ENCODE results near the gene CCT2. TPM values are rescaled to one million over a fixed set of nuclear protein-coding genes. Genes with fewer than 3 reads are reported as not detected.

Gene CCT2
- total and polyA plus RNA-seq, 2 of the 8 experiments (the other 6 are each of a cell fraction or from before 2014, with no cell fraction given): 244 to 419 TPM

- TF ChIP-seq RAD21 (IDR thresholded peaks at IDR 0.05 in 1 of 2, conservative IDR thresholded peaks at IDR 0.05 in 1 of 2; ENCODE audit: low read depth in 2 of 2, low read length in 2 of 2) (no peak), RNF2 (IDR thresholded peaks at IDR 0.05; ENCODE audit: borderline replicate concordance, low read depth, low read length, missing control alignments, poor library complexity, severe bottlenecking) (no peak), RBBP5 (IDR thresholded peaks at IDR 0.05; ENCODE audit: borderline replicate concordance, low read depth, low read length) (no peak), RFX5 (IDR thresholded peaks at IDR 0.05; ENCODE audit: borderline replicate concordance, low read depth, low read length) (no peak), KDM5A (IDR thresholded peaks at IDR 0.05; ENCODE audit: low read length) (no peak), SAP30 (IDR thresholded peaks at IDR 0.05; ENCODE audit: insufficient read depth, insufficient replicate concordance, low read length) (no peak)
- no peak overlapping the region for H3K4me2 ChIP-seq (ENCODE audit: insufficient read depth in 1 of 2, low read depth in 2 of 2, low read length in 2 of 2)
- no peaks in the 10 kb centered on the region for H3K79me2 ChIP-seq (ENCODE audit: control insufficient read depth in 1 of 2, insufficient read depth in 2 of 2, low read length in 2 of 2)
- no peak overlapping the region for H2BK15ac ChIP-seq (ENCODE audit: low read length)
- no peaks in the 10 kb centered on the region for H4K20me1 ChIP-seq (replicated peaks in 1 of 2; ENCODE audit: control insufficient read depth in 1 of 2, insufficient read depth in 2 of 2, low read length in 2 of 2)
- no peak overlapping the region for H2BK12ac ChIP-seq (ENCODE audit: low read depth, low read length)
- H3K4me1 ChIP-seq (replicated peaks in 1 of 4; ENCODE audit: control insufficient read depth in 3 of 4, insufficient read depth in 4 of 4, low read length in 3 of 4): no peaks in the 10 kb centered on the region
- H2AFZ ChIP-seq (ENCODE audit: low read length): no peak overlapping the region
- H4K5ac ChIP-seq (ENCODE audit: insufficient read length, low read depth, low read length): no peak overlapping the region
- H4K91ac ChIP-seq (replicated peaks; ENCODE audit: insufficient read length, low read length): no peak overlapping the region
- DNase-seq (ENCODE audit: low read depth in 1 of 2, low spot score in 2 of 2): no peak
- POLR2A ChIA-PET (ENCODE audit: partially characterized antibody): no interaction called here
- H2AK5ac ChIP-seq (ENCODE audit: low read depth, low read length): no peak overlapping the region
- CTCF ChIA-PET (ENCODE audit: partially characterized antibody): interaction anchor here (0.9 to 7.1 kb wide), 4 partner anchors 9 to 35 kb away, joined by 3 to 67 read pairs (median 6); no protein-coding TSS in a partner anchor
- H3K56ac ChIP-seq (replicated peaks; ENCODE audit: insufficient read length, low read depth, low read length): no peak overlapping the region
- H3K27me3 ChIP-seq (replicated peaks in 1 of 4; ENCODE audit: control insufficient read depth in 3 of 4, extremely low read depth in 1 of 4, insufficient read depth in 3 of 4, low read length in 3 of 4): no peaks in the 10 kb centered on the region; a peak in 1 of 7 replicates
- no peak overlapping the region for H3K4ac ChIP-seq (replicated peaks; ENCODE audit: insufficient read length, low read depth, low read length)
- no peak overlapping the region for H4K8ac ChIP-seq (ENCODE audit: extremely low read depth, insufficient read depth, low read length)
- no peak overlapping the region for H3K27ac ChIP-seq (ENCODE audit: low read depth, low read length)
- no peaks in the 10 kb centered on the region for H3K23me2 ChIP-seq (ENCODE audit: low read depth, low read length)
- H3K9ac ChIP-seq (replicated peaks in 1 of 4; ENCODE audit: extremely low read depth in 1 of 4, low read depth in 3 of 4, low read length in 3 of 4): no peak overlapping the region
- H2BK120ac ChIP-seq (replicated peaks; ENCODE audit: low read depth, low read length): no peak overlapping the region
- no peaks in the 10 kb centered on the region for H3K79me1 ChIP-seq (ENCODE audit: low read depth, low read length)
- H2BK20ac ChIP-seq (ENCODE audit: low read length): no peak overlapping the region
- H2BK5ac ChIP-seq (ENCODE audit: low read depth, low read length): no peak overlapping the region
- FAIRE-seq: no peak
- H3K14ac ChIP-seq (ENCODE audit: insufficient read length): no peak overlapping the region
- H3K18ac ChIP-seq (ENCODE audit: extremely low read depth, low read length): no peak overlapping the region
- no peaks in the 10 kb centered on the region for H3K9me3 ChIP-seq (ENCODE audit: insufficient read depth in 2 of 2, low read depth in 1 of 2, low read length in 1 of 2)
- H3K36me3 ChIP-seq (ENCODE audit: control insufficient read depth in 2 of 4, insufficient read depth in 4 of 4, low read length in 3 of 4): no peaks in the 10 kb centered on the region
- no peak overlapping the region for H3K23ac ChIP-seq (ENCODE audit: insufficient read length)
- H3K4me3 ChIP-seq (ENCODE audit: extremely low read depth in 1 of 4, insufficient read depth in 2 of 4, low read depth in 3 of 4, low read length in 4 of 4): no peak overlapping the region
- 100% methylated on average over 2 of the region's 2 CpGs; no CpG with 5 or more reads in 1 of the 2 experiments for WGBS, 2 experiments (ENCODE audit: extremely low coverage in 1 of 2, insufficient coverage in 1 of 2, insufficient read length in 1 of 2, insufficient replicate concordance in 2 of 2, low coverage in 1 of 2, low lambda C conversion rate in 2 of 2, missing lambda C conversion rate in 1 of 2)
Observed at GRCh38 chr12:69621551-69621950, 36.3 kb downstream of the CCT2 start.
